ENCODE measurements around the gene CLEC6A. TPM values are rescaled to one million over a fixed set of nuclear protein-coding genes. Genes with fewer than 3 reads are reported as not detected.

Gene CLEC6A
- total RNA-seq, 1 donor from 2014 or later: 3.4 TPM

DNA sequence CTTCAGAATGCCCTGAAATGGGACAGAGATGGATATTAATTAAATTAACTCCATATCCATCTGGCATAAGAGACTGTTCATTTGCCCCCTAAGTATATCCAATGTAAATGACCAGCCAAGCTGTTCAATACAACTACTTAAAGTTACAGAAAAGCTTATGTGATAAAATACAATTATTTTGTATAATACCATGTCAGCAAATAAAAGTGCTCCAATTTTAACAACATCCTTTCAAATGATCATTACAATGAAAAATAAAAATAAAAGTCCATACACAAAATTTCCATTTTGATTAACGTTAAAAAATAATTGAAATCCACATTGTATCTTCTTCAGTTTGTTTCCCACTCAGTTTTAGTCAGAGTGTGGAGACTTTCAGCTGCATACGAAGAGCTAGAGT lies 5.7 kb downstream of the CLEC6A start:
- intact Hi-C loops (cut with DNase I): no loop called here

GRCh38 chr12:8465301-8465996 lies 9.7 kb downstream of the CLEC6A start:
- intact Hi-C loops (cut with DNase I): no loop called here
- TF ChIP-seq CTCF (IDR thresholded peaks at IDR 0.05): no peak
- Histone ChIP-seq H3K4me3 (no peak overlapping the region), H3K4me1 (no peaks in the 10 kb centered on the region), H3K27ac (no peak overlapping the region), H3K36me3 (no peaks in the 10 kb centered on the region), H3K9me3 (no peaks in the 10 kb centered on the region), H3K27me3 (ENCODE audit: low read depth) (no peaks in the 10 kb centered on the region)
- no peak for DNase-seq
- peak in 1 of 2 donors; percentile 57 for ATAC-seq

More for the DNA sequence above, 5.7 kb downstream of the CLEC6A start:
- Histone ChIP-seq H3K9me3 (no peaks in the 10 kb centered on the region), H3K27ac (no peak overlapping the region), H3K4me3 (no peak overlapping the region), H3K4me1 (no peaks in the 10 kb centered on the region), H3K36me3 (no peaks in the 10 kb centered on the region), H3K27me3 (ENCODE audit: low read depth) (no peaks in the 10 kb centered on the region)
- ATAC-seq (no peak), DNase-seq (no peak)
- no peak for TF ChIP-seq CTCF (IDR thresholded peaks at IDR 0.05)

GRCh38 chr12:8466241-8466640 lies 10.5 kb downstream of the CLEC6A start:
- TF ChIP-seq CTCF (IDR thresholded peaks at IDR 0.05): no peak
- intact Hi-C loops (cut with DNase I): no loop called here
- H3K4me1 ChIP-seq: no peaks in the 10 kb centered on the region
- no peak overlapping the region for H3K27ac ChIP-seq
- ATAC-seq (peak; percentile 47 to 59), DNase-seq (no peak)
- H3K4me3 ChIP-seq: no peak overlapping the region
- no peaks in the 10 kb centered on the region for H3K36me3 ChIP-seq
- no peaks in the 10 kb centered on the region for H3K9me3 ChIP-seq
- no peaks in the 10 kb centered on the region for H3K27me3 ChIP-seq (ENCODE audit: low read depth)

GRCh38 chr12:8471090-8471489 lies 15.3 kb downstream of the CLEC6A start:
- Histone ChIP-seq H3K4me1 (no peaks in the 10 kb centered on the region), H3K27me3 (ENCODE audit: low read depth) (no peaks in the 10 kb centered on the region), H3K9me3 (no peaks in the 10 kb centered on the region), H3K36me3 (no peaks in the 10 kb centered on the region), H3K27ac (no peak overlapping the region), H3K4me3 (no peak overlapping the region)
- no peak for DNase-seq
- intact Hi-C loops (cut with DNase I): no loop called here
- TF ChIP-seq CTCF (IDR thresholded peaks at IDR 0.05): no peak
- ATAC-seq: no peak

- ATAC-seq (no peak), DNase-seq (no peak)
- no peak overlapping the region for H3K4me3 ChIP-seq
- no peaks in the 10 kb centered on the region for H3K9me3 ChIP-seq
- H3K36me3 ChIP-seq: no peaks in the 10 kb centered on the region
- H3K27ac ChIP-seq: no peak overlapping the region
- H3K4me1 ChIP-seq: no peaks in the 10 kb centered on the region
- no peaks in the 10 kb centered on the region for H3K27me3 ChIP-seq (ENCODE audit: low read depth)
- TF ChIP-seq CTCF (IDR thresholded peaks at IDR 0.05): no peak
- intact Hi-C loops (cut with DNase I): no loop called here
Observed at GRCh38 chr12:8475508-8476203, 19.9 kb downstream of the CLEC6A start.
